Right kidney (tissue), 9 donors: ENCODE measurements around the gene KCNN2.
A peak's percentile ranks its signal among the peaks of the same experiment; 100 is the strongest.

ENCODE experiments used
- DNase-seq: peaks from one replicate; pipeline ENCODE4 v3.0.0-alpha.2; 2016
- long read RNA-seq, 8 donors: transcript quantifications; one replicate each; lab custom pipeline, GENCODE V29; 2026

The KCNN2 gene
- long read RNA-seq, donor 1, partial matches to known transcripts = 0 of 2 reads
- long read RNA-seq, donor 1, other reads (novel, unspliced or antisense) = 0 of 2 reads
- long read RNA-seq, donor 2 = 0 reads
- long read RNA-seq, donor 3 = 0 reads
- long read RNA-seq, donor 4 = 0 reads
- long read RNA-seq, donor 5, partial matches to known transcripts = 0 of 2 reads
- long read RNA-seq, donor 5, other reads (novel, unspliced or antisense) = 0 of 2 reads
- long read RNA-seq, donor 6, partial matches to known transcripts = 0 of 2 reads
- long read RNA-seq, donor 6, other reads (novel, unspliced or antisense) = 0 of 2 reads
- long read RNA-seq, donor 7 = 0 reads
- long read RNA-seq, donor 8, partial matches to known transcripts = 0 of 2 reads
- long read RNA-seq, donor 8, other reads (novel, unspliced or antisense) = 0 of 2 reads

DNA sequence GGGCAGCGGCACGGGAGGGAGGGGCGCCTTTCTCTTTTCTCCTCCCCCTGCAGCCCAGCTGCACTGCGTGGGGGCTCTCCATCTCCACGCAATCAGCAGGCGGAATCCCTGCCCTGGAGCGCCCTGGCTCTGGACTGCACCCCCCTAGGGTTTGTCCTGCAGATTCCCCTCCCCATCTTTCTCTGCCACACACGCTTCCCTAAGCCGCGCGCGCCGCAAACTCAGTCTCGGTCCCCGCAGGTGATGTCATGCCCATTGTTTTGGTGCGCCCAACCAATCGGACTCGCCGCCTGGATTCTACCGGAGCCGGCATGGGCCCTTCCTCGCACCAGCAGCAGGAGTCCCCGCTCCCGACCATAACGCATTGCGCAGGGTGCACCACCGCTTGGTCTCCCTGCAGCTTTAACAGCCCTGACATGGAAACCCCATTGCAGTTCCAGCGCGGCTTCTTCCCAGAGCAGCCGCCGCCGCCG is at the start of gene KCNN2:
KCNN2 (plus strand) TSS at position 347 of the 473 bp plus-strand sequence; CDS start at position 417, 70 bp downstream.
- peak; percentile 90 for DNase-seq

DNA sequence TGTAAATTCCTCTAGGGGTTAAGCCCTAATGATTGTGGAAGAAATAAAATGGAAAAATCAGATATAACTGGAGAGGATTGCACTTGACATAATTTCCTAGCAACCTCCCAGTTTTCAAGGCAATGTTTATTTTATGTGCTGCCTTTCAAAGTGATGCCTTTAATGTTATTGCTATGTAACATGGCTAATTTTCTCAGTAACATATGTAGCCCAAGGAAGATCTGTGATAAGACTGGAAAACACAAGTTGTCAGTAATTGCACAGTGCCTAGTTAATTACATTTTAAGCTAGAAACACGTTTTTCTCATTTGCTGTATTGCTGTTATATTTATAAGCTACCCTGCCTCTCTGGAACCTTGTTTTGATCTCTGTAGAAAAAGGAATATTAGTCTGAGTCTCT is 49.2 kb upstream of the KCNN2 start:
- no peak for DNase-seq

DNA sequence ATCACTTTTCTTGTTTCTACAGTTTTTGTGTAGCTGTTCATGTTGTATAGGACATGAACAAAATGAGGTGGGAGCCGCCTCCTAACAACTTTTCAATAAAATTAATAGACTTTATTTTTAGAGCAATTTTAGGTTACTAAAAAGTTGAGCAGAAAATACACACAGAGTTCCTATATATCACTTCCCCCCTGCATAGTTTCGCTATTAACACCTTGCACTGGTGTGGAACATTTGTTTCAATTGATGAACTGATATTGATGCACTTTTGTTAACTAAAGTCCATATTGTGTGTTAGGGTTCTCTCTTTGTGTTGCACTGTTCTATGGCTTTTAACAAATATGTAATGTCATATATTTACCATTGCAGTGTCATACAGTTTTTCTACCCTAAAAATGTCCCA is 47.8 kb upstream of the KCNN2 start:
- no peak for DNase-seq

DNA sequence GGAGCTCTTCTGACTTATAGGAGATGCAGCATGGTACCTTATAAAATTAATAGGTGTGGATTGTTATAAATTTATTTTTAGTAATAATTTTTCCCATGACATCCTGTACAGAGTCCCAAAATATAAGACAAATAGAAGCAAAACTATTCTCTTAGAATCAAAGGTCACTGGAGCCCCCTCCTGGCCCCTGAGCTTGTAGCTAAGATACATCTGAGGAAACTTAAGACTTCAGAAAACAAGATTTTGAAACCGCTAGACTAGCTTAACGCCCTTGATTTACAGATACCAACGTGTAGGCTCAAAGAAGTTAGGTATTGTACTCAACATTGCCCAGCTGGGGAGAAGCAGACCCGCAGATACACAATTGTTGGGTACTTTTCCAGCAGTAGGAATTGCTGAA is 45.7 kb upstream of the KCNN2 start:
- DNase-seq = no peak

DNA sequence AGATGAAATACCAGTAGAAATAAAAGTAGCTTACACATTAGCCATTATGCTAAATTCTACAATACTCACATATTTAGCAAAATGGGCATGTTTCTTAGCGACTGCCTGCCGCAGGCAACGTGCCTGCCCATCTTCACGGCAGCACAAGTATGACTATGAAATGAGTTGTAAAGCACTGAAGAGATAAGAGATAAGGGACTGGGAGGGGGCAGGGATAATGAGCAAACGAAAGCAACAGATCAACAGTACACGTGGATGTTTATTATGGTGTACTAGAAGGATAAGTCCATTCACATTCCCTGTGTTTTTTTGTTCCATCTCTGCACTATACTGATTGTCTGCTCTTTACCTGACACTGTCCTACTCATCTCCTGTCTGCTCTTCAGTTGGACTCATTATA is 44.1 kb upstream of the KCNN2 start:
- DNase-seq = no peak

DNA sequence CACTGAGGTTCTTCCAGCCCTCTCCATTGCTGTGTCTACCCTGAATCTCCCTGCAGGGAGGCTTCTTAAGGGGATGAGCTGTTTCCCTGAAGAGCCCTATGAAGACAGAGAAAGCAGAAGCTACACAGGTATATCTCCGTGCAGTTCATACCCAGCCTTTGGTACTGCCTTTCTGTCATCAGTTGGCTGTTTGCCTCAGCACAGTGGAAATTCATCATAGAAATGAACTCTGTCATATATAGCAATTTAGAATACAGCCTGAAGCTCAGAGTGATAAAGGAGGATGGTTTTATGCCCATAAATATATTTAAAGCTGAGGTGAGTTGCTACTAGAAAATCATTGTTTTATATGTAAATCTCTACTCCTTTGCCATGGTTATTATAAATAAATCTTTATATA is 42.6 kb upstream of the KCNN2 start:
- DNase-seq = no peak

DNA sequence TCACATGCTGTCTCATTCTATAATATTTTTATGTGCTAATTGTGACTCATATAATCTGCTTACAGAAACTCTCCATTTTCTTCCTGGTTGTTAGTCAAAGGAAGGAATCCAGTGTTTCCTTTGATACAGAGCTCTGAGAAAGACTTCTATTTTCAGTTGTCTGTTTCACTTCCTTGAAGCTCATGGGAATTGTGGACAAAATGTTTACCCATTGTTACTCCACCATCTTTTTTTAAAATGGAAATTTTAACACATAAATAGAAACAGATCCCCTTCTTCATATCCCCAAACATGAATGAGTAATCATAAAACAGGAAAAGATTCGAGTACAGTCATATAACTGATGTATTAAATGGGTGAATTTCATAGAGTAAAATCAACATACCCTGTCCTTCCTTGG is 42.0 kb upstream of the KCNN2 start:
- DNase-seq = no peak

DNA sequence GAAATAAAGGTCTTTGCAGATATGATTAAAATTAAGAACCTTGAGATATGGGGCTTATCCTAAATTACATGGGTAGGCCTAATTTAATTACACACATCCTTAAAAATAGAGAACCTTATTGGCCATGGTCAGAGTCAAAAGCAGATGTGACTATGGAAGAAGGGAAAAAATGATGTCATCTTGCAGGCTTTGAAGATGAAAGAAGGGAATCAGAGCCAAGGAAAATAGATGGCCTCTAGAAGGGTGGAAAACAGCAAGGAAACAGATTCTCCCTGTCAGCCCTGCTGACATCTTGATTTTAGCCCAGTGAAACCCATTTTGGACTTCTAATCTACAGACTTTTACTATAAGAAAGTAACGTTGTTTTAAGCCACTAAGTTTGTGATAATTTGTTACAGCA is 37.6 kb upstream of the KCNN2 start:
- DNase-seq = no peak

DNA sequence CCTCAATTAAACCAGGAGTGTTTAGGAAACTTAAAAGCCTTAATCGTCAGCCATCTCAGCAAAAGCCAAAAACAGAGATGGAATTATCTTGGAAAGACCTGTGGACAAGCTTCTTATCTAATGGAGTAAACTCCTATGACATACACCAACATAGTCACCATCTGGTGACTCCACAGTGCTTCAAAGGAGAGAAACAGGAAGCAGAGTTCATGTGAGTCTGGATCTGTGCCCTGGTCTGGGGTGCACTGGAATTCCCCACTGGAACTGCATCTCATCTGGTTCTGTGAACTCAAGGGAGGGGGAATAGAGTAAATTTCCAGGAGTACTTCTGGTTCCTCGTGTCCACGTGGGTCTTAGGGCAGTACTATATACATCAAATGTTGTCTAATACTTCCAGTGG is 36.3 kb upstream of the KCNN2 start:
- DNase-seq = no peak

DNA sequence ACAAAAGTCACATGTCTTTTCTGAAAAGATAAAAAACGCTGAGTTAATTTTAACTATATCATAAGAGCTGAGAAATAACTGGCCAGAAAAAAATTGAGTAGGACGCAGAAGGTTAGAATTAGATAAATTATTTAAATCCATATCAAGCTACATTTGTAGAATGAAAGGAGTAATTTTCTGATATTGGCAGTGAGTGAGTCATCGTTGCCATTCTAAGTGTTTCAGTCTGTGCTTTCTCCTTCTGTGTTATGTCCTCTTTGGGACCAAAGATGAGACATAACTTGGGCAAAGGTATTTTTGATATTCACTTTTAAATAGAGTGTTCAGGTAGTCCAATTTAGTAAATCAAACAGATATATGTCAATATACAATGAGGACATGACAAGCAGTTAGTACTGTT is 34.4 kb upstream of the KCNN2 start:
- DNase-seq = no peak

DNA sequence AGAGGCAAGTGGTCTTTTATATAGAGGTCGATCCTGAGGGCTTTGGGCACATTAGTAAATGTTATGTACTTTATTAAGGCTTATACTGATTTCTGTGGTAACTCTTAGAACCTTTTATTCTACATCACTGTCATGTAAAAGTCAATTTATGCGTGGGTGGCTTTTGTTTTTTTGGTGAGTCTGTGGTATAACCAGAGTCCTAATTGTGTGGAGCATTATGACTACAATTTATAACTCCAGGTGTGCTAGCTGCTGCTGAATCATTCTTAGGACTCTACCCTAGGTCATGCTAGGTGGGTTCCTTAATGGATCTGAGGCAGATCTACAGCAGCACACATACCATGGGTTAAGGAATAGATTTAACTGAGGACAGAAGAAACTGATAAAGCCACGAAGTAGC is 33.9 kb upstream of the KCNN2 start:
- no peak for DNase-seq

DNA sequence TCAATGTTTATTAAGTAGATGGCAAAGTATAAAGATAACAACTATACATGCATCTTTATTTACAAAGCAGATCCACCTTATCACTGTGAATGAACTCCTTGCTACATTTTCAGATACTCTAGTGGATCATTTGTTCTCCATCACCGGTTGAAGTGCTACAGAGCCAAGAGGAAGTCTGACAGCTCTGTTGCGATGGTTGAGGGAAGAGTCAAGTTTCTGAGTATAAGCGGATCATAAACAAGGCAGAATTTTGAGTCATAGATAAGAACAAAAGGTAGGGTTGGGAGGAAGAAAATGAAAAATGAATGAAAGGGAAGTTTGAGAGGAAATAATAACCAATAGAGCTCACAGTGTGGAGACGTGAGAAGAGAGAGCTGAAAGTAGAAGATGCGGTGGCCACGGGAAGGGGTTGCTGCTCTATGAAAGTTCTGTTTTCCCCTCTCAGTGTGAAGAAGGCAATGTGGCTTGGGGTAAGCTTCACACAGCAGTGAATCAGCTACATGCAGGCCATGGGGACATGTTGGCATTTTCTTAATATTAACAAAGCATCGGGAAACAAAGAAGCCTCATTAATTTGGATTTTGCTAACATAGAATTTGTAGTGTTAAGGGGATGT is 30.8 kb upstream of the KCNN2 start:
- DNase-seq = no peak

DNA sequence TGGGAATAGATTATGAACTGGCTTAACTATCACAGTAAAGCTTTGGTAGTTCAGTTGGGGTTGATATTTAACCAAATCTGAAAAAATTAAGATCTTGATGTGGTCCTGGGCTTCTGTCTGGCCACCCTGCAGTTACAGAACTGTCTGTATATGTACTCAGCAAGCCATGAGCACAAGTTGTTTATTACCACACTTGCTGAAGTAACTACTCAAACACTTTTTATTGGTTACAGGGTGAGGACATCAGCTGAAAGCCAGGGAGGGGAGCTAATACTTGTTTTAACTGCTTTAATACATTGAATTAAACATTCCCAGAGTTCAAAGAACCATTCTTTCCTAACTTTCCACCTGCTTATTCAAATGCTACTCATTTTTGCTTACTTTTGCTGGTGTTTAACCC is 29.4 kb upstream of the KCNN2 start:
- no peak for DNase-seq

DNA sequence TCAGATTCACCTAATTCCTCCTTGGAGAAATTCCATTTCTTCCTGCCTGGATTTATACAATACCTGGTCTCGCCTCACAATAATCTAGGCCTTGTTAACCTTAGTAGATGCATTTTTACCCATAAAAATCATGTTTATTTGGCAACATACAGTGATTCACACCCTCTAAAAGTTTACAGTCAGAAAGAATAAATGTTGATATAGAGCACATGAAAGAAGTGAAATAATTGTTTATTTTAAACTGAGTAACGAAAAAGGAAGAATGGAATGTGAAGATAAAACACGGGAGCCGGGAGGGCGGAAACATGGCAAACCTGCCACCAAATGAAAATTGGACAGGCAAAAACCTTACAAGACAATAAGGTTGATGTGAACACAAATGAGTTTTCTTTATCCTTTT is 28.9 kb upstream of the KCNN2 start:
- DNase-seq = no peak

DNA sequence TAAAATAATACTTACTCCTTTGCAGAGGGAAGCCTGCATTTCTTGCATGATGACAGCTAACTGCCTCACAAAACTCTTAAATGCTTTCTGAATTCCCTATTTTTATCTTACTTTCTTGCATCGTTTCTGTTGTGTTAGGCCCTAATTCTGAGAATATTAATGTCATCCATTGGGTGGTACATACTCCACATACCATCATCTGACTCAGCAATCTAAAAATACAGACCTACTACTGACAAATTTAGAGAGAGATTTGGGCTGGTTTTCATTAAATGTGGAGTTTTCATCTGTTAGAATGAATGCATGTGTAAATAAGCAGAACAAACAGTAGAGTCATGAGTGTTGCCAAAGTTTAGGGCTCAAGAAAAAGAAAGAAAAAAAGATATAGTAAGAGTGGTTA is 26.5 kb upstream of the KCNN2 start:
- no peak for DNase-seq

DNA sequence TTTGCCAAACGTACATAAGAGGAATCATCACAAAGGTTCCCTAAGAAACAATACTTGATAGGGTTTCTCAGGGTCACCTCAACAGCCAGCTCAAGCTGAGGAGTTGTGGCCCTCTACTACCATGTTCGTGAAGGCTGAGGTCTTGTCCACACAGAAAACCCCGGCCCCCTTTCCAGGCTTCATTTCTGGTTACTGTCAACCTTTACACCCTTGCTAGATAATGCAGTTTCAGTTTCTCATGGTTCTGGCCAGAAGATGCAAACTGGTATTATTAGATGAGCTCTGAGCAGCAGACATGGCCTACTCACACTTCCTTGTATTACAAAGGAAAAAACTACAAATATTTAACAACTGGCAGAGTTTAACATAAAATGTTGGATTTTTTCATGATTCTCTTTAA is 22.8 kb upstream of the KCNN2 start:
- DNase-seq = no peak

DNA sequence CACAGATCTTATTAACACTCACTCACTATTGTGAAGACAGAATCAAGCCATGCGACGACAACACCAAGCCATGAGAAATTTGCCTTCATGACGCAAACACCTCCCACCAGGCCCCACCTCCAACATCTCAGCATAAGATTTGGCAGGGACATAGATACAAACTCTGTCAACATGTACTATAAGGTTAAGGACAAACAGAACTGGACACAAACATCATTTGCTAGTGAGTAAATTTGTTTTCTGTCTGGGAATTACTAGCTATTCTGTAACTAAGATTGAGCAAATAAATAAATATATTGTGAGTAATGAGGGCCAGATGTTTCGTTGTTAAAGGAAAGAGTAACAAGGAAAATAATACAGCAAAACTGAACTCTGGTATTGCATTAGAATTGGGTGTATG is 15.7 kb upstream of the KCNN2 start:
- no peak for DNase-seq

DNA sequence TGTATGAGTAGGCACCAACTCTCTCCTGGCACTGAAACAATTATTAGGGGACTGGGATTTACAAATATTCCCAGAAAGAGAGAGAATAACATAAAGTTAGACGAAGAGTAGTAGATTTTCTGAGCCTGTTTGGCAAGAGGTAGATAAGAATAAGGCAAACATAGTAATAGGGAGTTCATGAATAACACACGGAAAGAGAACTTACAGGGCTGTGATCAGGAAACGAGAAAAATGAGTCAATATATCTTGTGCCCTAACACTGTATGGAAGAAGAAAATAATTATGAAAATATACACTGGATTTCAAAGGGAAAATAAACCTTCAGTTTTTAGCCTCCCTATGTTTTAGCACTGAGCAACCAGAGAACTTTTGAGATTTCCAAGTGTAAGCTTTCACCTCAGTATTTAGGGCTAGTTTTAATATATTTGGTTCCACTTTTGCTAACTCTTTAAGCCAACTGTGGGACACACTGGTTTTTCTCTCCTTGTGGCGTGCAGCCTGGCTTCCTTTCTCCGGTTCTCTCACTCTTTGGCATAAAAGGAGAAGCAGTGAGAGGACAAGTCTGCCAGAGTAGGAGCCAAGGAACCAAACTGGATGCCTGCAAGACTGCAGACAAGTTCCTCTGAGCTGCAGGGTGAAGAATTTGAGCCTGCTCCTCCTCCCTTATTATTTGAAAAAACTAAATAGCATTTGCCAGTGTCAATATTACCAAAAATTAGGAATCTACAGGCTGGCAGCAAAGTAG is 6.6 kb upstream of the KCNN2 start:
- DNase-seq = no peak

DNA sequence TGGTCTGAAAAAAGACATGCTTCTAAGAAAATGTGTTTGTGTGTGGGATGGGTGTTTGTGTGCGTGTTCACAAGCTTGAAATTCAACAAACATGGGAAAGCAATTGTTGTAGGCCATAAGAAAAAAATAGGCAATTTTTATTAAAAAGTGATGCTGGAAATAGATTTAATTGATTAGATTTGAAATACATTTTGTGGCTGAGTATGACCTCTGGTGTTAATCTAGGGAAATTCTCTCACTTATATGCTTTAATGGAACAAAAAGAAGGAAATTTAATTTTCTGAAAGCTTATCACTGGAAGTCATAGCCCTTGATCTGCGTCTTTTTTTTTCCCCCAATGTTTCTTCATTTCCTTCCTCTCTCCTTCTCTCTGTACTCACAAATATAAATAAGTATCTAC is 3.5 kb upstream of the KCNN2 start:
- no peak for DNase-seq

DNA sequence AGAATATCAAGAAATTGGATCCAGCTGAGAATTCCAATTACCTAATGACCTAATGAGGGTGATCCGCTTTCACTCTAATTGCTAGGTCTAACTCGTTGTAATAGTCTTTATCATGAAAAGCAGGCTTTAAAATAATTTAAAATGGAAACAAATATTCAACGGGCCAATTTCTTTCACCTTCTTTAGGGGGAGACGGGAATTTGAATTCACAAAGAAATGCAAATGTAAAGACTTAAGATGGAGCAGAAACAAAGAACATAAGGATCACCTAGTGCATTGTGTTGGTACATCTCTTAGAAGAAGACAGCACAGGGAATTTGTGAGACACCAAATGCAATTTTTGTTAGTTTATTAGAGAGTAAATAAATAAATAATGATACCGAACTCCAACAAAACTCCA is 1.5 kb upstream of the KCNN2 start:
- DNase-seq = no peak

DNA sequence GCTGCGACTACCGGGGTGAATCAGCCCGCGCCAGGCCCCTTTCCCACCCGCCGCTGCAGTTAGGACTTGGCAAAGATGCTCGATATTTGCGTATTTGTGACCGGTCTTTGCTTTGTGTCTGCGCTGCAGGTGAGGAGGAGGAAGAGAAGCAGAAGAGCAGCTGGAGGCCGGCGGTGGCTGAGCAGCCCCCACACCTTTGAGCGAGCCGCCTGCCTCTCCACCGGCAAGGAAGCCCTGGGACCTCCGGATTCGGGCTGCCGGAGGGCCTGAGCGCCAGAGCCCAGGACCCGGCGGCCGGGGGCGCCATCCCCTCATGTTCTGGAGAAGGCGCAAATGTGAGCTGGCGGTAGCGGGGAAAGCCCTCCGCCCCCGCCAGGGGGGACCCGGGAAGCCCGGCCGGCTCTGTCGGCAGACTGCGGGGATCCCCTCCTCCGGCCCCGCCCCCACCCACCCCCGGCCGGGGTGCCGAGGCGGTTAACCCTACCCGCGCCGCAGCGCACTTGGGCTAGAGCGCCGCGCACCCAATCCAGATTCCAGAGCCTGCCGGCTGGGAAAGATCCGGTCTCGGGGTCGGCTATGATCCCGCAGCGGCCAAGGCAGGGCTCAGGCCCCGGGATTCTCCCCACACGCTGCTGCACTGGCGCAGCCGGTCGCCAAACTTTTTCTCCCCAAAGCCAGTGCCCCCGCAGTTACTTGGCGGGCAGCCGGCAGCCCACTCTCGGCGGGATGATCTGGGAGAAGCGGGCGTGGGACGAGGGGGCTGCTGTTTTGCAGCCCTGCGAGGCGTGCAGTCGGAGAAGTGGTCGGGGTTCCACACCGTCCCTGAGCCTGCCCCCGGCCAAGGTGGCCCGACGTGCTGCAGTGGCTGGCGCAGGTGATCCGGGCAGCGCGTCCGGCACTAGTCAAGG is 800 bp upstream of the KCNN2 start:
- peak; percentile 85 for DNase-seq
